Activated CD4-positive, alpha-beta T cell treated with anti-CD3 and anti-CD28 coated beads, Interleukin-2, amount 50 U/mL, for 4 hours (primary cell): ENCODE measurements around the gene ANKDD1B.

Experiments
- DNase-seq, 2 experiments: peaks; one replicate each; pipeline ENCODE4 v3.0.0-alpha.2; 2020

The ANKDD1B gene

DNA sequence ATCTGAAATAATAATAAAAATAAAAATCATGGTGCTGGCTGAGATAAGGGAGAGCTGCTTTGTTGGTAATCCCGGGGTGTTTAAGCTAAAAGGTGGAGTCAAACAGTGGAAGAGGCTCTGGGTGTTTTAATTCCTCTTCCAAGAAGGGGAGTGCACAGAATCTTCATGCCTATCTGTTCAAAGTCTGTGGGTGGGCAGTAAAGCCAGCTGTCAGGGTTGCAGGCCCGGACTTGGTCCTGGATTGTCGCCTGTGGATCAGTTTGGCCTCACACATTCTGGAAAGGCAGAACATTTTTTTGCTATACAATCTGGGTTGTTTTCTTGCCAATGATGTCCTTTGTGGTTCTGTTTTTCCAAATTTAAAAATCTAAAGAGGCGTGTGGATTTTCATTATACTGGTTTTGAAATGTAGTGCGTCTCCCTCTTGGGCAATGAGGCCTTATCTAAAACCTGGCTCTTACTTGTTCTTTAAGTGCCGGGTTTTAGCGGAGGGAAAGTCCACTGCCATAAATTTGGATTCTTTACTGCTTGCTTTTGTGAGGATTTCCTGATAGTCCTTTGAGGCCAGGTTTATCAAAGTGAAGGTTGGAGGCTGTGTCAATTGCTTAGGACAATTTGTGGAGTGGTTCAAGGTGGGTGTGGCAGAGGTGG is 5.8 kb downstream of the ANKDD1B start:
- DNase-seq: no peak

DNA sequence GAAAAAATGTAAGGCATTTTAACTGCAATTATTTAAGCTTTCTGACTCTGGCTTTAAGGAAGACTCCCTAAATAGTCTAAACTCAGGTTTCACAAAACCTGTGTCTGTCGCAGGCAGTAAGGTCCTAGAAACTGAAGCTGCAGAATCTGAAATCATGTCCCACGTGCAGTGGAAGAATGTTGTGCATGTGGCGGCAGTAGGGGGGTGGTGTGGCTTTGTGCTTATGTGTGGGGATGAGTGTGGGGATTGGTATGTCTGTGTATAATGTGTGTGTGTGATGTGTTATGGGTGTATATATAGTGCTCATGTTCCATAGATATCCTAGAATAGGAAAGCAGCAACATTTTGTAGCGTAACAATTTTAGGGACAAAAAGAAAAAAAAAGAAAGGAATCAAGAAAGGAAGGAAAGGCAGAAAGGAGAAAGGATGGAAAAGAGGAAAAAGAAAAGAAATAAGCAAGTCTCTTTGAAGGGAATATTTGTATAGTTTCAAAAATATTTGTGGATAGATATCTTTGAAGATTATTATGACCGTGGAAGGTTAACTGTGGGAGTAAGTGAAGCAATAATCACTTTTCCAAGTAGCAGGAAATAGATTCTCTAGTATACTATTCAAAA is 6.6 kb downstream of the ANKDD1B start:
- DNase-seq: no peak

DNA sequence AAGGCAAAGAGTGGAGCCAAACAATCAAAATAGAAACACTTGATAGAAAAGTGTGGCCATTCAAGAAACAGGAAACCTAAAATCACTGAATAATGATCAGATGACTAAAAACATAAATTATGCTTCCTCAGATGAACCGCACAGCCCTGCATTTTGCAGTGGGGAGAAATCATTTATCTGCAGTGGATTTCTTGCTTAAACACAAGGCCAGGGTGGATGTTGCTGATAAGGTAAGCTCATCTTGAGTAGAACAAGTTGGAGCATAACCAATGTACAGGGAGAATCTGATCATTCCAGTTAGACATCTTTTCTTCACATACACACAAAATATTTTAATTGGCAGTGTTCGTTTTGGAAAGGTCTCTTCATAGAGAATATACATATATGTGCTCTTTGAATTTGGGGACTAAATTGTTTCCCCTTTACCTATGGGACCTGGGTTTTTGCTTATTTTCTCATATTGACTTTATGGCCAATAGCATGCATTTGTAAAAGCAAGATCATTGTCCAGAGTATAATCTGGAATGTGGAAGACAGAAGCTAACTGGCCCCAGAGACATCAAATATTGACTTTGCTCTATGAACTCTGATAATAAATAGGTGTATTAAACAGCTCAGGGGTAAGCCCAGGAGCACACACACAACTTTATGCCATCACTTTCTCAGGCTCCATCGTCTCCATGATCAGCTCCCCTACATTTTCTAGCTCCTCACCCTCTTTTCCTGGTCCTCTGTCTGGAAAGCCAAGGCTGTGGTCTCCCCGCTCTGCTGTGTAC is 9.1 kb downstream of the ANKDD1B start:
- DNase-seq: no peak

DNA sequence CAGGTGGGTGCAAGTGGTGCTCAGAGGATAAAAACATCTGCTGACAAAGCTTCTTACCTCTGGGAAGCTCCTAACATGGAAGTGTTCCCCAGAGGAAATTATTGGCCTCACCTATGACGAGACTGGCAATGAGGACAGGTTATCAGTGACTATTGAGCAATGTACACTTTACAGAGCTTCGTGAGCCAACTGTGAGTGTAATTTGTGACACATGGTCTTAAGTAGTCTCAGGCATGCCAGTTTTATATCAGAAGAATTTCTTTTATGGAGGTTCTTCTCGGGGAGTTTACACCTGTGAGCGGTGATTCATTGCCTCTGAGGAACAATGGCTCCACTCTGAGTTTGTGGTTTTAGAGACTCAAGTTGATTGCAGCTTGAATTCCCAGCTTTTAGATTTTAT is 11.3 kb downstream of the ANKDD1B start:
- no peak for DNase-seq

DNA sequence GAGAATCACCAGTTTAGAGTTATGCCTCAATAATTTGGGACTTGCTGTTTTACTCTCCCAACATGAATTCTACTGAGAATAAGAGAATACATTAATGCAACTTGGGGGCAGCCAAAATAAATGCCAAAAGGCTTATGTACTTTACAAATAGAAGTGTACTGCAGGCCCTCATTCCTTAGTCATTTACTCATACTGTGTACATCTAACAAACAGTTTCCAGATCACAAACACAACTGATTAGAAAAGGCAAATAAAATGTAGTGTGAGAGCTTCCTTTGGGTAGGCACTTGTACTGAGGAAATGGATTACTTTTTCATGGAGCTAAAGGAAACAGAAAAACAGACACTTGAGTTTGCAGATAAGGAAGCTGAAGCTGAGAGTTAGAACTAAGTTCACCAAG is 12.6 kb downstream of the ANKDD1B start:
- no peak for DNase-seq

DNA sequence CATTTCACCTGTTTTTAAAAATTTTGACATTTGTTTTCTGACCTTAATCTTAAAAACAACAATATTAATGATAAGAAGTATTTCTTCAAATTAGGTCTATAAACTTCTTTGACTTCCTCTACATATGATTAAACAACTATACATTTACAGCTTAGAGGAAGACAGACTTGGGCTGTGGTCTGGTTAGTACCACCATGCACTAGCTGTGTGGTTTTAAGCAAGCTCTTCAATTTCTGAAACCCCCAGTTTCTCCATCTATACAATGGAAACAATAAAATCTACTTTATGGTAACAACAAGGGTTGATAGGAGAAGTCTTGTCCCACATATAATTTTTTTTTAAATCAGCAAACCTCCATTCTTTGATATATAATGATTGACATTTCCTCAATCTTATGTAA is 15.7 kb downstream of the ANKDD1B start:
- no peak for DNase-seq

DNA sequence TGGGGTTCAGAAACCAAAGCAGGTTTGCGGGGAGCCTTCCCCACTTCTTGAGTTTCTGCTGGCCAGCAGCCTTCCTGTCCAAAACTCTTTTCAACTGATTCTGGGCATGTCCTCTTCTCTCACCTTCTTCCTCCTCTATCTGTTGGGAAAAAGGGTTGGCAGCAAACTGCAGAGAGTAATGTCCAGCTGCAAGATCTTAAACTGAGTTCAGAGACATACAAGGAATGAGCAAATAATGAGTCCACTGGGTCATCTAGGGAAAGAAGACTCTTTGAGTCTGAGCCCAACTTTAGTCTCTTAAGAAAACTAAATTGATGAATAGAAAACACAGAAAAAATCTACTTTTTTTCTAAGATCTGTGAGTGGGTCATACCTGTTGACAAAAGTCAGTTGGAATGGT is 16.5 kb downstream of the ANKDD1B start:
- DNase-seq: no peak

DNA sequence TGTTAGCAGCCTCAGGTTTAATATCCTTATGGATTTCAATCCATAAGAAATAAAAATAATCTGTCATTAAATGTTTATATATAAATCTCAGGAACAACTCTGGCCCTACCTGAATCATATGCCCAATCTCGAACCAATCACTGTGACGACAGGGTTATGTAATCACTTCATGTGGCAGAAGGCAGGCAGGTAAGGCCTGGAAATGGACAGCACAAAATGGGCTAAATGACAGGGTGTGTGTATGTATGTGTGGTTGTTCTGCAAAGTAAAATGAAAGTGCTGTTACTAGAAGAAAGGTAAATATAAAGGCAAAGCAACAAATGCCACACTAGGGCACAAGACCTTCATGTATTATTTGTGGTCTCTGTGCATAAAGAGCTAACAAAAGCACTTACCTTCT is 19.6 kb downstream of the ANKDD1B start:
- no peak for DNase-seq

DNA sequence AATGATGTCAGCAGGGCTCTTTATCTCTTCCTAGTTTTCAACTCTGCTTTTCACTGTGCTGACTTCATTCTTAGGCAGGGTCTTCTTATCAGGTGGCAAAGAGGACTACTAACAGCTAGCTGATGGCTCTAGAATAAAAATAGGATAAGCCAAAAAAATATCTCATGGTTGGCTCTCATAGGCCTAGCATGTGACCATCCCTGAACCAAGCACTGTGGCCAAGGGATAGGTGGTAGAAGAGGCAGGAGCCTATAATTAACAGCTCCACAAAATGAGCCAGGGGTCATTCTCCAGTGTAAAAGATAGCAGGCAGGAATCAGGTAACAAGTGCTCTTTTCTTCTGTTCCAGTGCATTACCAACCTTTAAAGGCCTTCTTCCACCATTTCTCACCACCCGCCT is 21.1 kb downstream of the ANKDD1B start:
- DNase-seq: no peak

DNA sequence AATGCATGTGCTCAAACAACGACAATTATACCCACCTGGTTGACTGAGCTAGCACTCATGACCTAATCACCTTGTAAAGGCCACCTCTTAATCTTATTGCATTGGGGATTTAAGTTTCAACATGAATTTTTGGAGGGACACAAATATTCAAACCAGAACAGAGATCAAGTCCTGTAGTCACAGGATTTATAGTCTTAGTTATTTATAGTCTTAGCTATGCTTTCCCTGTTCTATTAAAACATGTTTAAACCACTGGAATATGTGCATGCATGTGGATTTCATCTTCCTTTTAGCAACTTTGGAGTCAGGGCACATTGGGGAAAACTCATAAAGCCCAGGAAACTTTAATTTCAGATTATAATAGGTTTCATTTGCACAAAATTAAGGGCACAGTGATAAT is 26.7 kb downstream of the ANKDD1B start:
- no peak for DNase-seq

DNA sequence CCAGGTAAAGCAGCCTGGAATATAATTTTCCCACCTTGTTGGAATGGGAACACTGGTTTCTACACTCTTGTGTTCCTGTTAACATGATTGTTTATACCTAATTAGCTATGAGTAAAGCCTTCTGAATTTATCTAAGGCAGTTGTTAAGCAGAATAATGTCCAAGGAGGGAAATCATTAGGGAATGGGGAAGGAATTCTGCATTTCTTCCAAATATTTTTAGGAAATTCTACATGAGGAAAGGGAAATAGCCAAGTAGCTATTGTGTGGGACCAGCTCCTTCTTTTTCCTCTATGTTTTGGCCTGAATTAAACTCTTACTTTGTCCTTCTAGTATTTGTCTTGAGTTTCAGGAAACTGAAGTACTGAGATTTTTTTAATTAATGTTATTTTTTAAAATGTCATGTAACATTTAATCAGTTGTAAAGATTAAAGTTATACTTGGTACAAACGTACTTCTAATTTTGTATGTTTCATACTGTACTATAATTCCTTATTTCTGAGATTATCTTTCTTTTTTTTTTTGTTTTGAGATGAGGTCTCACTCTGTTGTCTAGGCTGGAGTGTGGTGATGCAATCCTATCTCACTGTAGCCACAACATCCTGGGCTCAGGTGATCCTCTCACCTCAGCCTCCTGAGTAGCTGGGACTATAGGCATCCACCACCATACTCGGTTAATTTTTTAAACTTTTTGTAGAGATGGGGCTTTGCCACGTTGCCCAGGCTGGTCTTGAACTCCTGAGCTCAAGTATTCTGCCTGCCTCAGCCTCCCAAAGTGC is 28.5 kb downstream of the ANKDD1B start:
- DNase-seq: no peak

DNA sequence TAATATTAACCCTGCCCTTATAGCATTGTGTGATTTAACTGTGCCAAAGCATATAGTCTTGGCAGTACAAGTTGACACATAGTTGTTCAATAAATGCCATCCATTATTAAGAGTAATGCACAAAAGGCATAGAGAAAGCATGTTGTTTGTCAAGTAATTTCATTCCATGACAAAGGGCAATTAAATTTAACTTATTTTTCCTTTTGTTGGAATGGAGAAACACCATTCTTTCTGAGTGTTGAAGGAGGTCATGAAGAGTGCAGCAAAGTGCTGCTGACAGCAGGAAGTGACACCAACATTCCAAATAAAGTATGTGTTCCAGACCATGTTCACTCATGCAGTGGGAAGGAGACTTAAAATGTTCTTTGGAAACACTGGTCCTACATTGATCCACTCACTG is 29.1 kb downstream of the ANKDD1B start:
- no peak for DNase-seq

DNA sequence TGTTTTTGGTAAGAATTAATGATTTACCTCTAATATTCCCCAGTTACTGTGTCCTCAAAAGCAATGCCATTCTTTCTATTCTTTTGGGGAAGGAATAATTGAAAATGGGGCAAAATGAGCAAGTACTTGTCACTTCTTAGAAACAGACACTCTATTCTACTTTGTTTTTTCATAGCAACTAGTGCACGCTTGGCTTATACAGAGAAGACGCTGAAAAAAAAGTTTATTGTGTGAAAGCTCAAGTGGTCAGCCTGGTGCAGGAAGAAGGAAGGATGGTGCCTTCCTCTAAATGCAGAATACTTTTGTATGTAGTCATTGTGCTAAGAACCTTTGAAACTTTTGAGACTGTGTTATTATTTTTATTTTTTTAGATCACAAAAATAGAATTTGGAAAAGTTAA is 29.6 kb downstream of the ANKDD1B start:
- DNase-seq: no peak

DNA sequence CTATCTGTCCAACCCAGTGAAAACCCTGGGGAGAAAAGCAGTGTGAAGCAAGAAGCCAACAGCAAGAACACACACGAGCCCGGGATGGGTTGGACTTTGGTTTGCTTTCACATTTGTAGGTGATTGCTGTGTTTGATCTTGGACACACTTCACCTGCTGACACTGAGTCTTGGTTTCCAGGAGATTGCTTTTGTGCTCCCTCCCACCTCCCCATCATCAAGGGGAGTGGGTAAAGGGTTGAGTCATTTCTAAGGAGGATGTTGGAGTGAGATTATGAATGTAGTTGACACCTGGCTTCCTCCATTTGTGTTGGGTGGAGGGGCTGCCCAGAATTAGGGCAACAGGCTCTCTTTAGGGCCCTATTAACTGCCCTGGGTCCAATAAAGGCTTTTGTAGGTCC is 37.5 kb downstream of the ANKDD1B start:
- DNase-seq: no peak

DNA sequence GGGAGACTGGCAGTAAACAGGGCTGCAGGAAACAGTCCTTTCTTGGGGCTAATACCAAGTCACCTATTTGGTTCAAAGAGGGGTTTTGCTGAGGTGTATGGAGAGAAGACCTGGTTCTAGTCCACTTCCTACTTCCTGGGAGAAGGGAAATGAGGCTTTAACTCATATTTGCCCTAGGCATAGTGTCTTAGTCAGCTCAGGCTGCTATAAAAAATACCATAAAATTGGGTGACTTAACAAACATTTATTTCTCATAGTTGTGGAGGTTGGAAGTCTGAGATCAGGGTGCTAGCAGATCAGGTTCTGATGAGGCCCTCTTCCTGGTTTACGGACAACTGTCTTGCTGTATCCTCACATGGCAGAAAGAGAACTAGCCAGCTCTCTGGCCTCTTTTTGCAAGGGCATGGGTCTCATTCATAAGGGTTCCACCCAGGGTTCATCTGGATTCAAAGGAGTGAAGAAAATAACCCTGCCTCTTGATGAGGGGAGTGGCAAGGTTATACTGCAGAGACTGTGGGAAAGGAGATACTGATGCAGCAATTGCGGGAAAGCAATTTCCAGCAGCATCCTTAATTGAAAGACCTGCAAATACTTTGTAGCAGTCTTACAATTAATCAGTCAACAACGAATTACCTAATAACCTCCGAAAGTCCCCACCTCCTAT is 40.5 kb downstream of the ANKDD1B start:
- no peak for DNase-seq

DNA sequence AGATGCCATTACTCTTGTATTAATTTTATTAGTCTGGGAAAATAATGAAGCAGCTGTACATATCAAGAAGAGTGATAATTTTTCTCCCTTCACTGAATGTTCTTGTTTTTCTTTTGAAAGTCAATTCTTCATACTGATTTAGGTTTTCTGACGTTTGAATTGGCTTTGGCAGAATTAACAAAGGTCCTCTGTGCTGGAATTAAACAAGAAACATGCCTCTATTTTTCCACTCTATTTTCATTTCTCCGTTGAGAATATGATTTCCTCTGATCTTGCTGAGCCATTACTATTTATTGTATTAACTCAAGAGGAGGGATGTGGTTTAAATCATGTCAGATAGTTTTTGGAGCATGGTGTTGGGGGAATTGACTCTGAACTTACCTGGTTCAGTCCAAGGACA is 42.3 kb downstream of the ANKDD1B start:
- DNase-seq: no peak

DNA sequence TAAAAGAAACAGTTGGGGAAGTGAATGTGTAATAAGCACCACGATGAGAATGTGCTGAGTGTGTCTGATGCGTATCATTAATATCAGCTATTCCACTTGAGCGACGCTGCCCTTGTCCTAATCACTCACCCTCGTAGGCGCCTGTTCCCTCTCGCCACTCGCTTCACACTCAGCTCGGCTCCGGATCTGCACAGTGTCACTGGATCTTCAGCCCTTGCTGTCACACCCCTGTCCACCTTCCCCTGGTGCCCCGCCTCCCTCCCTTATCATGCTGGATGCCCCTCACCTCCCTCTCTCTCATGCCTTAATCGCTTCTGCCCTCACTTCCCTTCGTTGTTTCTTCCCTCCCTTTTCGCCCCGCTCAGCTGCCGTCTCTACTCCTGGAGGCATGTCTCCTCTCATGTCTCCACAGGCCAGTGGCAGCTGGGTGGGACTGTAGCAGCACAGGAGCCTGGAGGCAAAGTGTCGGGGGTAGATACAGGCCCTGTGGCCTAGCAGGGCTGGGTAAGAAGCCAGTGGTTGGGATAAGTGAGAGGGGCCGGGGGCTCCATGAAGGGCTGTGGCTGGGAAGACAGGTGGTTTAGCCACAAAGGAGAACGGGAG is 43.5 kb downstream of the ANKDD1B start:
- no peak for DNase-seq

DNA sequence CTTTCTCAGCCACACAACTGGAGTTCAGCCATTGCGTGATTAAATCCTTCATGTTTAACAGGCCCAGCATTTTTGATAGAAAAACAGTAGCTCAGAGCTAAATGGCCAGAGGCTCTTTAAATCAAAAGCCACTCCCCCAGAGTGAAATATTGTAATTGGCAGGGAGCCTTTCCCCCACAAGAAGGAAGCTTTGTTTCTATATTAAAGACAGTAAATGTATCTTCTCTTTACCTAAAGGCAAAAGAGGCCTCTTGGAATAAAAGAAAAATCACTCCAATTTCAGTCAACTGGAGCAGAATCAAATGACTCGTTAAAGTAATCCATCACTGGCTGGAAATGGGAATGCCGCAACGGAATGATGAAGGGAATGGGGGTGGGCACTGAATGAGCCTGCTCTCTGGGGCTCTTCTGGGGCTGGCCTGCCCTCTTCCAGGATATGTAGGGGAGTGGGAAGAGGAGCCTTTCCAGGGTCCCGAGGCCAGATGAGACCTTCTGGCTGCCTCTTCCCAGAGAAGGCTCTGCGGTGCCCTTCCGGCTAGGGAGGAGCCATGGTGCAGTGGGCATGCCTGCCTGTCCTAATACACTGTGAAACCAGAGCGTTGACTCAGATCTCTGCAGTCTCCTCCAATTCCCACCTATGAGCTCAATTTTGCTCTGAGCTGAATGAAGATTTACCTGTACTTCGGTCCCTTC is 45.2 kb downstream of the ANKDD1B start:
- DNase-seq: no peak

DNA sequence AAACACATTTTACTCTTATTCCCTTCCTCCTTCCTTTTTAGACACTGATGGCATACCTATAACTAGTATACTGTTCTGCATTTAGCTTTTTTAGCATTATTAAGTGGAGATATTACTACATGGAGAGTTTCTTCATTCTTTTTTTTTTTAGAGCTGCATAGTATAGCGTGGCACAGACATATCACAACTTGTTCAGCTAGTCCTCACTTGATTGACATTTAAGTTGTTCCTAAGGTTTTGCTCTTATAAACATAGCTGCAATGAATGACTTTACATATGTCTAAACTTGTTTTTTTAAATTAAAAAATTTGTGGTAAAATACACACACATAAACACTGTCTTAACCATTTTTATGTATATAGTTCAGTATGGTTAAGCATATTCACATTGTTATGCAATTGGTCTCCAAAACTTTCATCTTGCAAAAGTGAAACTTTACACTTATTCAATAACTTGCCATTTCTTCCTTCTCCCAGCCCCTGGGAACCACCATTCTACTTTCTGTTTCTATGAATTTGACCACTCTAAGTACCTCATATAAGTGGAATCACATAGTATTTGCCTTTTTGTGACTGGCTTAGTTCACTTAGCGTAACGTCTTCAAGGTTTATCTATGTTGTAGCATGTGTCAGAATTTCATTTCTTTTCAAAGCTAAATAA is 48.7 kb downstream of the ANKDD1B start:
- no peak for DNase-seq

DNA sequence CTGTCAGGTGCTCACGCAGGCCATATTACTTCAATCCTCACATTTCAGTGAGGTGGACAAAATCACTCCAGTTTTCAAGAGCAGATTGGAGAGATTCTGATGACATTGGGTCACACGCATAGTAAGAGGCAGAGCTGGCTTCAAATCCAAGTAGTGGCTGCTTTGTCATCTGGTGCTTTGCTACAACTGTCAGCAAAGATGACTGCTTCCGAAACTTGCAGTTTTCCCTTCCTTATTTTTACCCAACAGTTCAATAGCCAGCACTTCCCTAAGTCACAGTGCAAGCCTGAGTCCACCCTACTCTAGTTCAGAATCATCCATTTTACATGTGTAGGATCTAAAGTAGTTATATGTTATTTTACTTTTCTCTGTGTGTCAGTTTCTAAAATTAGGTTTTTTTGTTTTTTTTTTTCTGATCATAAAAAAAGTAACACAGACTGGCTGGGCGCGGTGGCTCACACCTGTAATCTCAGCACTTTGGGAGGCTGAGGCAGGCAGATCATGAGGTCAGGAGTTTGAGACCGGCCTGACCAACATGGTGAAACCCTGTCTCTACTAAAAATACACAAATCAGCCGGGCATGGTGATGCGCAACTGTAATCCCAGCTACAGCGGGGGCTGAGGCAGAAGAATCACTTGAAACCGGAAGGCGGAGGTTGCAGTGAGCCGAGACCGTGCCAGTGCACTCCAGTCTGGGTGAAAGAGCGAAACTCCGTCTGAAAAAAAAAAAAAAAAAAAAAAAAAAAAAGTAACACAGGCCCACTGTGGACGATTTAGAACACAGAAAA is 49.6 kb downstream of the ANKDD1B start:
- no peak for DNase-seq

DNA sequence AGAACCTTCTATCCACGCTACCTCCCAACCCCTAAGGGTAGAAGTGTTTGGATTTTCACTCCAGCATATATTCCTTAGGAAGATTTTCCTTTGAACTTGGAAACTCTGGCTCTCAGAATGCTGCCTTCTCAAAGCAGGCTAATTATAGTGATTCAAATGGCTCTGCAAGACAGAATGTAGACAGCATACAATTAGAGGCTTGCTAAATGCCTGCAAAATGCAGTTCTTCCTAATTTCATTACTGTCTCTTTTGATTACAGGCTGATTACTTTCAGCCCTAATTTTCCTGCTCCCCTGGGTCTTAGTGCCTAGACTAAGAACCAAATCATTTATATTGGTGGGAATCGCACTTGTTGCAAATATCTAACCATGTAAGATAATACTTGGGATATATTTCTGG is 50.8 kb downstream of the ANKDD1B start:
- DNase-seq: no peak
